Pons (tissue), 1 donor: ENCODE data around the gene ATRNL1.
A peak's percentile ranks its signal among the peaks of the same experiment; 100 is the strongest.

Experiments
- DNase-seq: peaks from one replicate; pipeline ENCODE4 v3.0.0-alpha.2; 2016; ENCODE audit warnings: low spot score

Gene ATRNL1

GRCh38 chr10:115844591-115844990, 751.4 kb downstream of the ATRNL1 start:
- no peak for DNase-seq

DNA sequence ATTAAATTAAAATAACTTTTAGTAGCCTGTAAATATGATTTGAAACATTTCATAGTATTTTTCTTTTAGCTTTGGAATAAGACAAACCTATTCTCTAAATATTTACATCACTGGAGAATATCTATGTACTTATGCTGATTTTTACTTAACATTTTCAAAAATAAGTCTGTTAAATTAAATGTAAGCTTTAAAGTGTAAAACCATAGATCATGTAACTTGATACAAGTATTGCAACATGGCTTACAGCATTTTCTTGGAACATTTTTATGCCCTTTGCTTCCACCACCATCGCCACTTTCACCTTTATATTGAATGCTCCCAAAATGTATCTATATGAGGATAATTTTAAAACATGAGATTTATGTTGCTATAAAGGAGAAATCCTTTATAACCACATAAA, 752.8 kb downstream of the ATRNL1 start:
- no peak for DNase-seq

DNA sequence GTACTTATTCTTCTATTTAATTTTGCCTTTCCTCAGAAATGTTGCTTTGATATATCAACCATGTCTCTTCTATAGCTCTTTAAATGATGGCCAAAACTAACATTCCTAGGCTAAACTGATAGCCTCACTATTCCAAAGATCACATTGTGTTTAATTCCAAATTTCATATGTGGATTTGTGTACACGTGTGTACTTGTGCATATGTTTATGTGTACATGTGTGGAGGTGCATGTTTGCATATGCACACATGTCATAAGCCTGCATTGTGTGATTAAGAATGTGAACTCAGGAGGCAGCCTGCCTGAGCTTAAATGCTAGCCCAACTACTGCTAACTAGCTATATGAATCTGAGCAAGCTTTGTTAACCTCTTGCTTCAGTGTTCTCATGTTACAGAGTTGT, 753.4 kb downstream of the ATRNL1 start:
- DNase-seq, result no peak

DNA sequence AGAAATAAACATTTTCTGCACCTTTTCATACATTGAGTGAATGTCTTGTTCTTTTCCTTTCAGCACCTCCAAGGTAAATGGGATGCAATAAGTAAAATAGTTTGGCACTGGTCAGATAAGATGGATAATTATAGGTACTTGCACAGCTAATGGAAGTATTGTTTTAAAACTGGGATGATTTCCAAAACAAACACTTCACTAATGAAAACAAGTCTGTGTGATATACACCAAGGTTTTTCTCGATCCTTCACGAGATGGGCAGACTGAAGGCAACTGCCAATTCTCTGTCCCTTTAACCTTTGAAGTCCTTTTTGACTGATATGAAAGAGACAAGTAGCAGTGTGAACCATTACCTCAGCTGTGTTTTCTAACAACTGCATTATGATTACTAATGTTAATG, 756.0 kb downstream of the ATRNL1 start:
- DNase-seq, result no peak

DNA sequence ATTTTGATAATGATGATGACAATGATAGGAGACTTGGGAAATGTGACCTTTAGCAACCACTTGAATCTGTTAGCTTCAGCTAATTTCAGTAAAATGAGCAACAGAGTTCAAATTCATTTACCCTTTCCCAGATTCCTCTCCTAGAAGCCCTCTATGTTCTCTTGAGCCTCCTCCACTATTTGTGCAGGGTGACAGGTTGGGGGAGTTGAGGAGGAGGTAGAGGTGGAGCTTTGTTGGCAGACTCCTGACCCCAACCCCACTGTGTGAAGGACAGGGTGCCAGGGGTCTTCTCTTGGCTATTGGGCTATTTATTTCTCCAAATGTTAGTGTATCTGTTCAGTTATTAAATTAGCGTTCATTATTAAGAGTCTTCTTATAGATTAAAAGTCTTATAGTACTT, 757.5 kb downstream of the ATRNL1 start:
- no peak for DNase-seq

- no peak for DNase-seq
These were observed 758.5 kb downstream of the ATRNL1 start for GRCh38 chr10:115851695-115852094.

- no peak for DNase-seq
These were observed 761.7 kb downstream of the ATRNL1 start for GRCh38 chr10:115854740-115855435.

DNA sequence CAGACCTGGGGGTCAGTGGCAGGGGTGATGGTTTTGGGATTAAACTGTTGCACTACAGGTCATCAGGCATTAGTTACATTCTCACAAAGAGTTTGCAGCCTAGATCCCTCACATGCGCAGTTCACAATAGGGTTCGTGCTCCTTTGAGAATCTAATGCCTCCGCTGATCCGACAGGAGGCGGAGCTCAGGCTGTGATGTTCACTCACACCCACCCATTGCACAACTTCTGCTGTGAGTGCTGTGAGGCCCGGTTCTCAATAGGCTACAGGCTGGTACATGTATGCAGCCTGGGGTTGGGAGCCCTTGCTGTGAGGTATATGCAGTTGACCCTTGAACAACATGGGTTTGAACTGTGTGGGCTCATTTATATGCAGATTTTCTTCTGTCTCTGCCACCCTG, 763.4 kb downstream of the ATRNL1 start:
- DNase-seq, result no peak

GRCh38 chr10:115857856-115858255, 764.7 kb downstream of the ATRNL1 start:
- DNase-seq, result no peak

GRCh38 chr10:115860182-115861107, 767.3 kb downstream of the ATRNL1 start:
- DNase-seq, result peak; percentile 31

GRCh38 chr10:115861455-115861854, 768.3 kb downstream of the ATRNL1 start:
- no peak for DNase-seq

- DNase-seq, result no peak
These were observed 768.7 kb downstream of the ATRNL1 start for GRCh38 chr10:115861864-115862263.

GRCh38 chr10:115866174-115866573, 773.0 kb downstream of the ATRNL1 start:
- DNase-seq, result no peak

DNA sequence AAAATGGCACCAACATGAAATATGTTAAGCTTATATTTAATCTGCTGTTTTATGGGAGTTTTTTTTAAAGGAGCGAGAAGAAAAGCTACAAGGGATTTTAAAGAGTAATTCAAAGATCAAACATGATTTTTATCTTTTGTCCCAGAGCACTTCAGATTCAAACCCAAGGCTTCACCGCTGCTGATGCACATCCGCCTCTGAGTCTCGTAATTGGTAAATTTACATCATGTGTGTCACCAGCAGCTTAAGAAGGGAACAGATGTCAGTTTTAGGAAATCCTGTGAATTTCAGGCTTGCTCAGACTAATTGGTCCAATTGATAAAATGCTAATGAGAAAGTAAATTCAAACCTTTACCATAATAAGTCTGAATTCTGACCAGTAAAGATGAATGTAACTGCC, 773.5 kb downstream of the ATRNL1 start:
- no peak for DNase-seq

DNA sequence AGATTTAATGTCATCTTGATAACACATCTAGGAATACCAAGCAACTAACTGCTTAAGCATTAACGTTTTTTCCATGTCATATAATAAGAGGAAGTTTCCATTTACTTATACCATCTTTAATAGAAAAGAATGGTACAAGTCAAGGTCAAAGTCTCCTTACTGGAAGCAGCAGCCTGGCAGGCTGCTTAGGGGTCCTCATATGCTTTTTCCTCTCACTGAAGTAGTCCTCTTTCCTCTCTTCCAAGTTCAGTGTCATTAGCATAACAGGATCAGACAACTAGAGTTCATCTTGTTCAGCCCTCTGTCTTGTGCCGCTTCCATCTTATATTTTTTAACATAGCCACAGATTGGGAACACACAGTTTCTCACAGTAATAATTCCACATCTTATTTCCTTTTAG, 774.1 kb downstream of the ATRNL1 start:
- no peak for DNase-seq

DNA sequence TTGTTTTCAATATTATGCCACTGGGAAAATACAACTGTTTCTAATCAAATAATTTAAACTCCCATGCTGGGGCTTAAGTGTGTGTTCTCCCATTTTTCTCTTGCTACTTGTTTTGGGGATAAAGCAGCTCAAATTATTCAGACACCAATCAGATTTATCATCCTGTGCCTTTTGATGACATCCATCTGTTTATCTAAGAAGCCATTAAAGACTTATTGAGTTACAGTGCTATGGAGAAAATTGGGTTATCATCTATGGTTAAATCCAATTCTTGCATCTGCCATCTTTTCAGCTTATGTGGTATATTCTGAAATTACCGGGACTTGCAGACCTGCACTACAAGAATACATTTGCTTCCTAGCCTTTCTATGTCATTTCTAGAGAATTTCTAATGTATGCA, 778.7 kb downstream of the ATRNL1 start:
- DNase-seq, result no peak

DNA sequence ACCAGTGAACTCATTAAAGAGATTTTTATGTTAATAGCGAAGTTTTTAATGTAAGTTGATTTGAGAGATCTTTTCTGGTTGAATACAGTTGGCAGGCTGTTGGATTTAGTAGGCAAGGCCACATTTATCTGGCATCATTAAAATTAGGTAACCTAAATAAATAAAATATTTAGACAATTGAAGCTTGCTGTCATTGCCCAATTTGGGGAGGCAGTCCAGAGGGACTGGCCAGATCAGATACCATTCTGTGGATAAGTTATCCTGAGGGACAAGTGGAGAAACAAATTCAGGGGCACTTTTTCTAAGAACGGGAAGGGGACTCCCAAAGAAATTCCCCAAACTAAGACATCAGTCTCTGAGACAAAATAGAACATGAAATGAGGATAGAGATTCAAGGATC, 782.0 kb downstream of the ATRNL1 start:
- DNase-seq, result no peak

DNA sequence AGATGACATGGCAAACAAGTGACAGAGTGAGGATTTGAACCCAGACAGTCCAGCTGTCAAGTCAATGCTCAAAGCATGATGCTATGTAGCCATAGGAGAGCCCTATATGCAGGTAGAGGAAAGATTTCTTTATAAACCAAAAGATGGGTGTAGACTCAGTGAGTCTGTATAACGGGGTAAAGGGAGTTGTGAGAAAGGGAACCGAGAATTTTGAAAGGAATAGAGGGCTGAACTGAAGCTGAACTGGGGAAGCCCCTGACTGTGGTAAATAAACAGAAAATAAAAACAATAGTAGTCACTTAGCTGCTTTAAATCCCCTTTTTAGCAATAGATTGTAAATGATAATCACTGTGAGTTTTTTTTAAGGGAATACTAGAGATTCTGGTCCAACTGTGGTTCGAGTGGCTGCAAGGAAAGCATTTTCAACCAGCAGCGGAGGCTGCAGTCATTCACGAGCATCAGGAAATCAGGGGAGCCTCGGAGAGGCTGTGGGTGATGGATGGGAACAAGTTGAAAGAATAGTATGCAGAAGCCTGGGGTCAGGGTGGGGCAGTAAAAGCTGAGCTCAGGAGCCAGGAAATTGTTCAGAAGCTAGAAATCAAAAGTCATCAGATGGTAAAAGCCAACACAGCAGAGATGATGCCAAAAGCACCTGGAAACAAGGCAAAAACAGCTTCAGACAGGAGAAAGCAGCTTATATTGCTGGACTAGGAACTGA, 786.4 kb downstream of the ATRNL1 start:
- no peak for DNase-seq

- no peak for DNase-seq
These were observed 788.9 kb downstream of the ATRNL1 start for GRCh38 chr10:115882021-115882420.

DNA sequence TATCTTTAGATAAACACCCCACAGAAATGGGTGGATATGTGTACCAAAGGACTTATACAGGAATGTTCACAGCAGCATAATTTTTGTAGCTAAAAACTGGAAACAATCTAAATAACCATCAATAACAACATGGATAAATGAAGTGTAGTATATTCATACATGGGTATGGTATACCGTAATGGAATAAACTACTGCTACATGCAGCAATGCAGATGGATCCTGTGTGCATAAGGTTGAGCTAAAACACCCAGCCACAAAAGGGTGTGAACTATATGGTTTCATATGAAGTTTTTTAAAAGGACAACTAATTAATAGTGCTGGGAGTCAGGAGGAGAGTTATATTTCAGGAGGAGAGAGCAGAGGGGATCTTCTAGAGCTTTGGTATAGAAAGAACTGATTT, 790.2 kb downstream of the ATRNL1 start:
- no peak for DNase-seq

DNA sequence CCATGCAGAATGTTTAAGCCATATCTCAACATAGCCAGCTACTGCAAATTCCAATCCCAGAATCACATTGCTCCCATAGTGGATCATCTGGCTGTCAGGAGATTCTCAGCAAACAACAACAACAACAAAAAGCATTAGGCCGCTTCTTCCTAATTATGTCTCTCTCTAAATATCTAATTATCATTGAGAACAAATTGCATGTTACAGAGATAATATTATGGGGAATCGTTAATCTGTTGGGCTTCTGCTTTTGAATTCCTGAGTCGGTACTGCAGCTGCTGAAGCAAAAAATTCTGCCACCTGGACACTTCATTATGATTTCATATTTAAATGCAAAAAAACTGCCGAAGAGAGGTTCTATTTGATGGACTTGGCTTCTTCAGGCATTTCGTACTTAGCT, 791.2 kb downstream of the ATRNL1 start:
- no peak for DNase-seq

DNA sequence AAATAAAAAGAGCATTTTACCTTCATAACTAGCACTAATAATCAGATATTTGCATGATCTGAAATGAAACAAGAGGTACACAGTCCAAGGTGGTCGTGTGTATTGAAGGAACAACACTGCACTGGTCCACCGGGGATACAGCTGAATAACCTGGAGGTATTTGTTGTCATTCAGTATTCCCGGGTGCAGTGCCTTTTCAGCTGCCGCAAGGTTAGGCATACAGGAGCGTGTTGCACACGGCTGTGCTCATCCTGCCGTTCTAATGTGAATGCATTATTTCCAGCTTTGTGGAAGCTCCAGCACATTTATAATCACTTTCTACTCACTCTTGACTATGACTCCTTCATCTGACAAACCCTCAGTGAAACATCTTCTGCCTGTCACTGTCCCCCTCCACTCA, 802.0 kb downstream of the ATRNL1 start:
- DNase-seq, result no peak

DNA sequence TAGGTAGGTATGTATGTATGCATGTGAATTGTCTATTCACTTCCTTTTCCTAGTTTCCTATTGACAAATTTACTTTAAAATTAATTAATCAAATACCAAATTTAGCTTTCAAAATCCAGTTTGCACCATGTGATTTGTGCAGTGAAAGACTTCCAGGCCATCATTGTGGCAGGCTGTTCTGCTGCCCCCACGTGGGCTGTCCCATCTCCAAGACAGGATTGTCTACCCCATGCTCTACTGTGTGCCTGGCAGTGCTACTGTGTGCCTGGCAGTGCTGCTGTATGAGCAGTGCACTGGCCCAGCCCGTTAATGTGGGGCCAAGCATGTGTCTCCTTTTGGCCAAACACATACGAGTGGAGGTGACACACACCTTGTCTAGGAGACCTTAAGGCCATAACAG, 805.1 kb downstream of the ATRNL1 start:
- DNase-seq, result no peak
